MM.1S (cell line): ENCODE measurements around the gene CDC37.

ENCODE experiments used
- DNase-seq: peaks from one replicate; pipeline ENCODE4 v3.0.0-alpha.2; 2015
- H2AFZ ChIP-seq: fragments of 300-600 bp; sonication (generic); 2 replicates; pipeline ENCODE4 v1.6.0; 2016; ENCODE audit warnings: antibody characterized with exemption, low read length
- H3F3A ChIP-seq: fragments of 300-600 bp; sonication (generic); 2 replicates; pipeline ENCODE4 v1.6.1; 2016; ENCODE audit warnings: mild to moderate bottlenecking, antibody characterized with exemption, low read length, moderate library complexity, mixed read lengths; ENCODE audit not compliant: insufficient read depth
- H3K27ac ChIP-seq: fragments of 300-600 bp; sonication (generic); 2 replicates; pipeline ENCODE4 v1.5.1; 2016; ENCODE audit warnings: mild to moderate bottlenecking, low read length
- H3K27me3 ChIP-seq: fragments of 300-600 bp; sonication (generic); replicated peaks from 2 replicates; pipeline ENCODE4 v1.6.0; 2016; ENCODE audit warnings: low read length; ENCODE audit not compliant: insufficient read depth
- H3K36me3 ChIP-seq: fragments of 300-600 bp; sonication (generic); replicated peaks from 2 replicates; pipeline ENCODE4 v1.6.1; 2016; ENCODE audit warnings: mild to moderate bottlenecking, low read length, mixed read lengths; ENCODE audit not compliant: insufficient read depth
- H3K4me1 ChIP-seq: fragments of 300-600 bp; sonication (generic); 2 replicates; pipeline ENCODE4 v1.6.1; 2016; ENCODE audit warnings: low read length, mixed read lengths
- H3K4me2 ChIP-seq: fragments of 300-600 bp; sonication (generic); 2 replicates; pipeline ENCODE4 v1.6.0; 2016; ENCODE audit warnings: low read depth, low read length
- H3K4me3 ChIP-seq: fragments of 300-600 bp; sonication (generic); 2 replicates; pipeline ENCODE4 v1.5.1; 2016; ENCODE audit warnings: low read length, mixed read lengths
- H3K79me2 ChIP-seq: fragments of 300-600 bp; sonication (generic); 2 replicates; pipeline ENCODE4 v1.6.1; 2016; ENCODE audit warnings: mixed run types, low read length, mixed read lengths
- H3K9ac ChIP-seq: fragments of 300-600 bp; sonication (generic); 2 replicates; pipeline ENCODE4 v1.6.1; 2016; ENCODE audit warnings: low read length, mixed read lengths
- H3K9me2 ChIP-seq: fragments of 300-600 bp; sonication (generic); replicated peaks from 2 replicates; pipeline ENCODE4 v1.6.1; 2016; ENCODE audit warnings: mild to moderate bottlenecking, low read length, mixed read lengths; ENCODE audit not compliant: insufficient read depth
- H3K9me3 ChIP-seq: fragments of 300-600 bp; sonication (generic); replicated peaks from 2 replicates; pipeline ENCODE4 v1.6.1; 2016; ENCODE audit warnings: mild to moderate bottlenecking, low read length, mixed read lengths; ENCODE audit not compliant: insufficient read depth
- H4K20me1 ChIP-seq: fragments of 300-600 bp; sonication (generic); 2 replicates; pipeline ENCODE4 v1.6.1; 2016; ENCODE audit warnings: mild to moderate bottlenecking, low read length, moderate library complexity, mixed read lengths; ENCODE audit not compliant: insufficient read depth
- EZH2 ChIP-seq: fragments of 300-600 bp; sonication (generic); optimal IDR thresholded peaks from 2 replicates; pipeline ENCODE3; 2017; ENCODE audit warnings: low read depth, mild to moderate bottlenecking, antibody characterized with exemption, low read length, mixed read lengths
- EZH2phosphoT487 ChIP-seq: fragments of 300-600 bp; sonication (generic); IDR thresholded peaks from 2 replicates; pipeline ENCODE4 v1.6.1; 2018; ENCODE audit warnings: antibody characterized with exemption, low read length
- TF ChIP-seq, protein P1 (sequence below): fragments of 300-600 bp; sonication (generic); IDR thresholded peaks from 2 replicates; pipeline ENCODE4 v1.5.1; 2016; ENCODE audit warnings: antibody characterized with exemption, low read length, mixed read lengths

Gene CDC37

DNA sequence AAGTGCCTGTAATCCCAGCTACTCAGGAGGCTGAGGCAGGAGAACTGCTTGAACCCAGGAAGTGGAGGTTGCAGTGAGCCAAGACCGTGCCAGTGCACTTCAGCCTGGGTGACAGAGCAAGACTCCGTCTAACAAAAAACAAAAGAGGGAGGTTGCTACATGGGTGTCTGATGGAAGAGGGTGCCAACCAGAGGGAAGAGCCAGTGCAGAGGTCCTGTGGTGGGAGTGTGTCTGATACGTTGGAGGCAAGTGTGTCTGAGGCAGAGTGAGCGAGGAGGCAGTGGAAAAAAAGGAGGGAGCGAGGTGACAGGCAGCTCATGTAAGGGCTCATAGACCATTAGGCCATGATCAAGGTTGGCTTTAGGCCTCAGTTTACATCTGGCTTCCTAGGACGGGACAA lies 23.8 kb upstream of the CDC37 start:
- Histone ChIP-seq H3F3A (peaks cover 36% of the 10 kb centered on the region), H3K9me2 (no peaks in the 10 kb centered on the region), H3K4me3 (no peak overlapping the region), H3K27me3 (no peaks in the 10 kb centered on the region), H3K79me2 (peaks cover 41% of the 10 kb centered on the region), H3K27ac (peak overlapping the region; percentile 79; the same call in 1 of the 2 replicates), H2AFZ (no peak overlapping the region), H3K36me3 (no peaks in the 10 kb centered on the region), H4K20me1 (no peaks in the 10 kb centered on the region), H3K9ac (no peak overlapping the region), H3K4me2 (no peak overlapping the region), H3K4me1 (peaks cover 37% of the 10 kb centered on the region), H3K9me3 (no peaks in the 10 kb centered on the region)
- no peak for DNase-seq
- no peak for TF ChIP-seq EZH2

DNA sequence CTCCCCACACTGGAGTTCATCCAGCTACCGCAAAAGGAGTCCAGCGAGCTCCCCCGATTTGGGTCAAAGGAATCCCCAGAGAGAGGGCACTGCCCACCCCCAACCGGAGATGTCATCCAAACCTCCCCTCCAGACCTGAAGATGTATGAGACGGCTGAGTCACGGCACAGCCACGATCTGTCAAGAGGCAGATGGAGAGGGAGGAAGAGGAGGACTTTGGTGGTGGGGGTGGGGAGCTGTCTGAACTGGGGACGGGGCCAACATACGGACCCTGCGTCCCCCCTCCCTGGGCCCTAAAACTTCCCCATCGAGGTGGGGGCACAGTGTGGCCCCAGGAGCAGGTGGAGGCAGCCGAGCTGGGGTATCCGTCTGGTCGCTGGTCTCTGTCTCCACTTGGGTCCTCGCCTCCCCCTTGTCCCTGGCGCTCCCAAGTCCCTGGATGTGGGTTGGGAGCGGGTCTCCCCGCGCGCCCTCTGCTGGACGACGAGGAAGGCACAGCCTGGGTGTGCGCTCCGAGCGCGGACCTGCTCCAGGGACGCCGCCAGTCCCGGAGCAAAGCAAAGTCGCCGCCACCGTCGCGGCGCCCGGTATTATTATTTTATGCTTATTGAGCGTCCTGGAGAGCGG lies 20.8 kb upstream of the CDC37 start:
- DNase-seq: peak; percentile 61
- H3F3A ChIP-seq: peaks cover 44% of the 10 kb centered on the region
- H3K9me3 ChIP-seq: no peaks in the 10 kb centered on the region
- H3K4me1 ChIP-seq: peaks cover 48% of the 10 kb centered on the region
- peak overlapping the region; percentile 100 for H3K4me2 ChIP-seq
- H3K27me3 ChIP-seq: no peaks in the 10 kb centered on the region
- H2AFZ ChIP-seq: peak overlapping the region; percentile 93
- peak overlapping the region; percentile 83 for H3K9ac ChIP-seq
- H3K4me3 ChIP-seq: peak overlapping the region; percentile 83
- no peaks in the 10 kb centered on the region for H4K20me1 ChIP-seq
- H3K27ac ChIP-seq: peak overlapping the region; percentile 65; the same call in 1 of the 2 replicates
- peaks cover 50% of the 10 kb centered on the region for H3K79me2 ChIP-seq
- no peaks in the 10 kb centered on the region for H3K9me2 ChIP-seq
- TF ChIP-seq EZH2phosphoT487: no peak
- TF ChIP-seq, protein P1, sequence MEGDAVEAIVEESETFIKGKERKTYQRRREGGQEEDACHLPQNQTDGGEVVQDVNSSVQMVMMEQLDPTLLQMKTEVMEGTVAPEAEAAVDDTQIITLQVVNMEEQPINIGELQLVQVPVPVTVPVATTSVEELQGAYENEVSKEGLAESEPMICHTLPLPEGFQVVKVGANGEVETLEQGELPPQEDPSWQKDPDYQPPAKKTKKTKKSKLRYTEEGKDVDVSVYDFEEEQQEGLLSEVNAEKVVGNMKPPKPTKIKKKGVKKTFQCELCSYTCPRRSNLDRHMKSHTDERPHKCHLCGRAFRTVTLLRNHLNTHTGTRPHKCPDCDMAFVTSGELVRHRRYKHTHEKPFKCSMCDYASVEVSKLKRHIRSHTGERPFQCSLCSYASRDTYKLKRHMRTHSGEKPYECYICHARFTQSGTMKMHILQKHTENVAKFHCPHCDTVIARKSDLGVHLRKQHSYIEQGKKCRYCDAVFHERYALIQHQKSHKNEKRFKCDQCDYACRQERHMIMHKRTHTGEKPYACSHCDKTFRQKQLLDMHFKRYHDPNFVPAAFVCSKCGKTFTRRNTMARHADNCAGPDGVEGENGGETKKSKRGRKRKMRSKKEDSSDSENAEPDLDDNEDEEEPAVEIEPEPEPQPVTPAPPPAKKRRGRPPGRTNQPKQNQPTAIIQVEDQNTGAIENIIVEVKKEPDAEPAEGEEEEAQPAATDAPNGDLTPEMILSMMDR: peak; percentile 92
- TF ChIP-seq EZH2: no peak
- H3K36me3 ChIP-seq: no peaks in the 10 kb centered on the region

DNA sequence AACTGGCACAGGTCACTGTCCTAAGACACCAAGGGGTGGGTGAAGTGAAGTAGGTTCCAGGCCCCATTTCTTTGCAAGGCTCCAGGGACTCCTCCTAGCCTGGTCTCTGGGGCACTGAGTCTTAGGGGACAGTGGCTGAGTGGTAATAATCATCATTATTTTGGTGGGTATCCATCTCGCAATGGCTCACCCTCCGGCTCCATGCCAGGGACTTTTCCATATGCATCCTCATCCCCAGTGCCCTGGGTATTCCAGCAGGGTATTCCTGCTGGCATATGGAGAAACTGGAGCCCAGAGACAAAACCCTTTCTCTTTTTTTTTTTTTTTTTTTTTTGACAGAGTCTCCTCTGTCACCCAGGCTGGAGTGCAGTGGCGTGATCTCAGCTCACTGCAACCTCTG lies 19.5 kb upstream of the CDC37 start:
- Histone ChIP-seq H3F3A (peaks cover 45% of the 10 kb centered on the region), H3K36me3 (no peaks in the 10 kb centered on the region), H3K4me2 (no peak overlapping the region), H3K79me2 (peaks cover 47% of the 10 kb centered on the region), H4K20me1 (no peaks in the 10 kb centered on the region), H3K27ac (no peak overlapping the region), H3K9ac (no peak overlapping the region), H3K4me3 (no peak overlapping the region), H3K9me2 (no peaks in the 10 kb centered on the region), H3K27me3 (no peaks in the 10 kb centered on the region), H2AFZ (no peak overlapping the region), H3K4me1 (peaks cover 41% of the 10 kb centered on the region), H3K9me3 (no peaks in the 10 kb centered on the region)
- no peak for TF ChIP-seq EZH2phosphoT487
- no peak for TF ChIP-seq EZH2
- TF ChIP-seq, protein P1: no peak
- DNase-seq: no peak

DNA sequence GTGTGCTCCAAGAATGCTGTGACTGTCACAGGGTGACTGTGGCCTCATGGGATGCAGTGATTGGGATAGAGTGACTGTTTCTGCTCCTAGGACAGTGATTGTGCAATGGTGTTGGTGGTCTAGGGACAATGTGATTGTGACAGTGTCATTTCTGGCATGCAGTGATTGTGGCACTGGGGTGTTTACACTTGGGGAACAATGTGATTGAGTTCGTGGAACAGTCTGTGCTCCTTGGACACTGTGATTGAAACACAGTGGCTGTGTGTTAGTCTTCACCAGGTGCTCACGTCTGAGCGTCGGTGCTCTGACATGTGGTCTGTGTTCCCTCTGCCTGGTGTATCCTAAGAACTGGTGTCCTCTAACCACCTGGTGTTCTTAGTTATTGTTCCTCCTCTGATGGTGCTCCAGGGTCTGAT lies 18.7 kb upstream of the CDC37 start:
- peaks cover 34% of the 10 kb centered on the region for H3K4me1 ChIP-seq

More for the DNA sequence above, 18.7 kb upstream of the CDC37 start:
- H3K27me3 ChIP-seq: no peaks in the 10 kb centered on the region
- H3F3A ChIP-seq: peaks cover 44% of the 10 kb centered on the region
- H3K4me2 ChIP-seq: peak overlapping the region; percentile 95
- no peak for DNase-seq
- H3K9ac ChIP-seq: no peak overlapping the region
- H3K27ac ChIP-seq: no peak overlapping the region
- no peak for TF ChIP-seq EZH2
- TF ChIP-seq, protein P1: no peak
- TF ChIP-seq EZH2phosphoT487: no peak
- H4K20me1 ChIP-seq: no peaks in the 10 kb centered on the region
- H3K9me3 ChIP-seq: no peaks in the 10 kb centered on the region
- no peak overlapping the region for H2AFZ ChIP-seq
- H3K36me3 ChIP-seq: no peaks in the 10 kb centered on the region
- H3K79me2 ChIP-seq: peaks cover 44% of the 10 kb centered on the region
- peak overlapping the region; percentile 81; the same call in 1 of the 2 replicates for H3K4me3 ChIP-seq
- H3K9me2 ChIP-seq: no peaks in the 10 kb centered on the region
